DOHH2 (cell line): Measurements from ENCODE around the gene UVSSA.
"Not testable (repeated sequence)": the region's sequence is repeated elsewhere in the genome, so short reads cannot be mapped to it uniquely, and the experiment has no call there.

Experiments
- H3F3A ChIP-seq: fragments of 200-600 bp; sonication (generic), shearing (Covaris generic); 2 replicates; pipeline ENCODE4 v1.6.0; 2016; ENCODE audit warnings: antibody characterized with exemption, mild to moderate bottlenecking; ENCODE audit not compliant: control insufficient read depth, insufficient read depth
- H3K27ac ChIP-seq: fragments of 200-600 bp; sonication (generic); 2 replicates; pipeline ENCODE4 v1.5.1; 2014; ENCODE audit warnings: low read depth, mild to moderate bottlenecking, low read length, moderate library complexity
- H3K27me3 ChIP-seq: fragments of 200-600 bp; sonication (generic); 2 replicates; pipeline ENCODE4 v1.6.1; 2014; ENCODE audit warnings: mild to moderate bottlenecking, low read length, mixed read lengths; ENCODE audit not compliant: control insufficient read depth
- H3K36me3 ChIP-seq: fragments of 200-600 bp; sonication (generic); 2 replicates; pipeline ENCODE4 v1.6.1; 2014; ENCODE audit warnings: mild to moderate bottlenecking, low read length, moderate library complexity, mixed read lengths; ENCODE audit not compliant: control insufficient read depth
- H3K4me1 ChIP-seq: fragments of 200-600 bp; sonication (generic); 2 replicates; pipeline ENCODE4 v1.6.1; 2014; ENCODE audit warnings: mild to moderate bottlenecking, low read length, mixed read lengths; ENCODE audit not compliant: control insufficient read depth
- H3K4me2 ChIP-seq: fragments of 200-600 bp; sonication (generic); 2 replicates; pipeline ENCODE4 v1.6.0; 2014; ENCODE audit warnings: mild to moderate bottlenecking, low read length, moderate library complexity
- H3K4me3 ChIP-seq: fragments of 200-600 bp; sonication (generic); 2 replicates; pipeline ENCODE4 v1.5.1; 2014; ENCODE audit warnings: mild to moderate bottlenecking, low read length, mixed read lengths
- H3K79me2 ChIP-seq: fragments of 200-600 bp; sonication (generic); 2 replicates; pipeline ENCODE4 v1.6.1; 2014; ENCODE audit warnings: mild to moderate bottlenecking, low read length, mixed read lengths; ENCODE audit not compliant: control insufficient read depth
- H3K9me2 ChIP-seq: fragments of 200-600 bp; sonication (generic); replicated peaks from 2 replicates; pipeline ENCODE4 v1.6.1; 2014; ENCODE audit warnings: mild to moderate bottlenecking, low read length, mixed read lengths; ENCODE audit not compliant: control insufficient read depth
- H3K9me3 ChIP-seq: fragments of 200-600 bp; sonication (generic); 2 replicates; pipeline ENCODE4 v1.6.1; 2014; ENCODE audit warnings: antibody characterized with exemption, low read length, mixed read lengths; ENCODE audit not compliant: control insufficient read depth, insufficient read depth
- H4K20me1 ChIP-seq: fragments of 200-600 bp; sonication (generic); 2 replicates; pipeline ENCODE4 v1.6.0; 2014; ENCODE audit warnings: low read depth, mild to moderate bottlenecking, antibody characterized with exemption, low read length, moderate library complexity; ENCODE audit not compliant: control insufficient read depth, insufficient read depth
- CTCF ChIP-seq: fragments of 200-600 bp; sonication (generic); IDR thresholded peaks from one replicate; pipeline ENCODE4 v1.5.1; 2014; ENCODE audit warnings: antibody characterized with exemption, mild to moderate bottlenecking, low read depth, low read length; ENCODE audit not compliant: poor library complexity, severe bottlenecking
- EZH2phosphoT487 ChIP-seq: fragments of 200-600 bp; sonication (generic); IDR thresholded peaks from 2 replicates; pipeline ENCODE4 v1.6.1; 2017; ENCODE audit warnings: borderline replicate concordance, mild to moderate bottlenecking, antibody characterized with exemption, low read length, moderate library complexity, mixed read lengths

The UVSSA gene

GRCh38 chr4:1393866-1394265 lies 46.9 kb downstream of the UVSSA start:
- H4K20me1 ChIP-seq: no peaks in the 10 kb centered on the region
- H3K27ac ChIP-seq: no peak overlapping the region
- peaks cover 5% of the 10 kb centered on the region; the same call in 1 of the 2 replicates for H3K36me3 ChIP-seq
- H3K4me2 ChIP-seq: no peak overlapping the region
- peaks cover 21% of the 10 kb centered on the region; the same call in 1 of the 2 replicates for H3K9me3 ChIP-seq
- H3K4me3 ChIP-seq: no peak overlapping the region
- TF ChIP-seq EZH2phosphoT487 (no peak), CTCF (no peak)
- H3K9me2 ChIP-seq: no peaks in the 10 kb centered on the region
- H3K4me1 ChIP-seq: no peaks in the 10 kb centered on the region
- H3F3A ChIP-seq: no peaks in the 10 kb centered on the region
- H3K79me2 ChIP-seq: no peaks in the 10 kb centered on the region
- no peaks in the 10 kb centered on the region for H3K27me3 ChIP-seq

- H3K79me2 ChIP-seq, H3F3A ChIP-seq, H3K27ac ChIP-seq, H3K27me3 ChIP-seq, H3K4me1 ChIP-seq, H3K9me2 ChIP-seq, H3K4me3 ChIP-seq, H4K20me1 ChIP-seq, H3K4me2 ChIP-seq, H3K36me3 ChIP-seq: not testable (repeated sequence)
- H3K9me3 ChIP-seq: peaks cover 28% of the 10 kb centered on the region; the same call in 1 of the 2 replicates
These were observed 47.8 kb downstream of the UVSSA start for GRCh38 chr4:1394554-1395388.

GRCh38 chr4:1395389-1395820 lies 48.4 kb downstream of the UVSSA start:
- H3K36me3 ChIP-seq, H3K27ac ChIP-seq, H3K79me2 ChIP-seq, H3K4me2 ChIP-seq, H4K20me1 ChIP-seq, H3F3A ChIP-seq, H3K27me3 ChIP-seq, H3K4me3 ChIP-seq, H3K9me2 ChIP-seq, H3K4me1 ChIP-seq: not testable (repeated sequence)
- peaks cover 31% of the 10 kb centered on the region; the same call in 1 of the 2 replicates for H3K9me3 ChIP-seq

GRCh38 chr4:1395941-1396805 lies 49.2 kb downstream of the UVSSA start:
- Histone ChIP-seq H3K79me2 (no peaks in the 10 kb centered on the region), H3K27ac (no peak overlapping the region), H4K20me1 (no peaks in the 10 kb centered on the region), H3K36me3 (peaks cover 5% of the 10 kb centered on the region; the same call in 1 of the 2 replicates), H3K9me2 (no peaks in the 10 kb centered on the region), H3K4me1 (no peaks in the 10 kb centered on the region), H3K4me3 (no peak overlapping the region), H3K9me3 (peaks cover 35% of the 10 kb centered on the region; the same call in 1 of the 2 replicates), H3K4me2 (no peak overlapping the region), H3K27me3 (no peaks in the 10 kb centered on the region), H3F3A (no peaks in the 10 kb centered on the region)
- TF ChIP-seq EZH2phosphoT487 (no peak), CTCF (no peak)
